Endothelial cell of umbilical vein (primary cell): ENCODE measurements around the gene WARS2. TPM values are rescaled to one million over a fixed set of nuclear protein-coding genes. Genes with fewer than 3 reads are reported as not detected.
"Not testable (repeated sequence)": the region's sequence is repeated elsewhere in the genome, so short reads cannot be mapped to it uniquely, and the experiment has no call there.

Source experiments
- BruUV-seq: library from RNA; stranded (reverse); fragments of 400-500 nt; replicated peaks from 2 replicates; lab custom pipeline; 2021; lab: Mats Ljungman, UMichigan
- CTCF ChIA-PET: fragments of 300-600, 350-600 bp; sonication (Branson Sonifier 250); formaldehyde crosslinking; loops from one replicate; lab custom pipeline; 2021; ENCODE audit warnings: antibody characterized with exemption, inconsistent platforms; lab: Charles Lee
- POLR2A ChIA-PET: fragments of 300-600, 350-600 bp; sonication (Branson Sonifier 250); formaldehyde crosslinking; loops from one replicate; lab custom pipeline; 2021; ENCODE audit warnings: antibody characterized with exemption, inconsistent platforms; lab: Charles Lee
- DNase-seq: peaks from one replicate; pipeline ENCODE4 v3.0.0-alpha.2; 2011; ENCODE audit warnings: low read depth, low spot score
- FAIRE-seq: peaks from 2 replicates; lab custom pipeline; 2011; peaks lifted over from hg19 to GRCh38; lab: Jason Lieb, UNC
- H2AFZ ChIP-seq: 2 replicates; pipeline ENCODE4 v1.6.0; 2012; ENCODE audit warnings: low read depth, low read length, control low read depth, inconsistent platforms
- H3K27ac ChIP-seq: 2 replicates; pipeline ENCODE4 v1.5.1; 2011; ENCODE audit warnings: low read depth, mild to moderate bottlenecking, control low read depth, low read length, moderate library complexity; ENCODE audit not compliant: insufficient read depth
- H3K27me3 ChIP-seq, 2 experiments: 2 replicates each; pipeline versions ENCODE4 v1.6.0 to v1.6.1; 2011; ENCODE audit warnings: low read length in 2 of 2, mixed read lengths in 1 of 2; ENCODE audit not compliant: control insufficient read depth in 2 of 2, insufficient read depth in 2 of 2
- H3K36me3 ChIP-seq, 2 experiments: 2 replicates in 1 of 2; 3 replicates in 1 of 2; pipeline ENCODE4 v1.5.1; 2011; ENCODE audit warnings: low read length in 2 of 2, mild to moderate bottlenecking in 1 of 2, moderate library complexity in 1 of 2; ENCODE audit not compliant: control insufficient read depth in 2 of 2, insufficient read depth in 2 of 2; ENCODE audit errors: extremely low read depth in 1 of 2
- H3K4me1 ChIP-seq: 3 replicates; pipeline ENCODE4 v1.5.1; 2011; ENCODE audit warnings: mild to moderate bottlenecking, low read length; ENCODE audit not compliant: control insufficient read depth, insufficient read depth; ENCODE audit errors: extremely low read depth
- H3K4me2 ChIP-seq: 2 replicates; pipeline ENCODE4 v1.6.1; 2011; ENCODE audit warnings: low read length, control low read depth, mixed read lengths; ENCODE audit not compliant: insufficient read depth
- H3K4me3 ChIP-seq, 3 experiments: fragments of 200-600 bp in 1 of 3; sonication (generic), shearing (Covaris generic) in 1 of 3; replicated peaks in 1 of 3; 2 replicates each; pipeline ENCODE4 v1.5.1; 2011 to 2016; ENCODE audit warnings: control low read depth in 3 of 3, low read length in 3 of 3, mild to moderate bottlenecking in 2 of 3, inconsistent platforms in 1 of 3, low read depth in 1 of 3, moderate library complexity in 1 of 3; ENCODE audit not compliant: insufficient read depth in 1 of 3
- H3K79me2 ChIP-seq: 2 replicates; pipeline ENCODE4 v1.6.0; 2012; ENCODE audit warnings: low read length, inconsistent platforms; ENCODE audit not compliant: control insufficient read depth, insufficient read depth
- H3K9ac ChIP-seq: replicated peaks from 2 replicates; pipeline ENCODE3; 2011; ENCODE audit warnings: low read length, control low read depth; ENCODE audit not compliant: insufficient read depth; ENCODE audit errors: extremely low read depth
- H3K9me1 ChIP-seq: replicated peaks from 3 replicates; pipeline ENCODE4 v1.6.0; 2011; ENCODE audit warnings: mild to moderate bottlenecking, low read length; ENCODE audit not compliant: control insufficient read depth, insufficient read depth; ENCODE audit errors: extremely low read depth
- H3K9me3 ChIP-seq: replicated peaks from 2 replicates; pipeline ENCODE4 v1.5.1; 2012; ENCODE audit warnings: low read length, inconsistent platforms; ENCODE audit not compliant: control insufficient read depth, insufficient read depth
- H4K20me1 ChIP-seq: replicated peaks from 2 replicates; pipeline ENCODE3; 2011; ENCODE audit warnings: mild to moderate bottlenecking, low read length; ENCODE audit not compliant: control insufficient read depth, insufficient read depth; ENCODE audit errors: extremely low read depth
- EZH2 ChIP-seq: IDR thresholded peaks from 2 replicates; pipeline ENCODE4 v1.6.1; 2012; ENCODE audit warnings: borderline replicate concordance, low read depth, mild to moderate bottlenecking, moderate library complexity, low read length, inconsistent platforms; ENCODE audit not compliant: severe bottlenecking
- MYC ChIP-seq: IDR thresholded peaks from one replicate; pipeline ENCODE4 v1.6.1; 2011; ENCODE audit warnings: mild to moderate bottlenecking, low read depth, low read length
- POLR2A ChIP-seq: IDR thresholded peaks from 2 replicates; pipeline ENCODE4 v1.6.1; 2012; ENCODE audit warnings: low read depth, mild to moderate bottlenecking, control low read depth, low read length
- POLR2AphosphoS5 ChIP-seq: IDR thresholded peaks from 2 replicates; pipeline ENCODE4 v1.6.1; 2012; ENCODE audit warnings: low read depth, mild to moderate bottlenecking, control low read depth, low read length, moderate library complexity; ENCODE audit not compliant: insufficient read depth
- dilution Hi-C: fragments of 300-500 bp; cut with MboI; formaldehyde crosslinking; loops from one replicate; pipeline ENCODE4 v1.15.0; 2019; ENCODE audit warnings: low sequenced_read_pairs; ENCODE audit not compliant: extremely low pct_ligation_motif_present
- intact Hi-C: fragments of 100-400 bp; cut with micrococcal nuclease; formaldehyde crosslinking; loops from one replicate; pipeline ENCODE4 v1.10.0; 2022
- polyA plus RNA-seq, 4 experiments: library from polyadenylated mRNA; depleted of rRNA in 3 of 4; stranded (reverse) in 3 of 4; unstranded in 1 of 4; fragments of >200 nt; gene quantifications; 2 replicates each; pipeline versions ENCODE4 v1.2.1 to v1.2.3, GENCODE V29; 2011 to 2012; ENCODE audit warnings: missing spikeins in 1 of 4
- total RNA-seq: library from RNA; stranded (reverse); gene quantifications from 2 replicates; pipeline ENCODE4 v1.2.3, GENCODE V29; 2021
- TF ChIP-seq, protein P1 (sequence below): IDR thresholded peaks from 2 replicates; pipeline ENCODE4 v1.6.1; 2011; ENCODE audit not compliant: insufficient read depth, insufficient read length
- TF ChIP-seq, protein P2 (sequence below), 2 donors: IDR thresholded peaks; 1 replicate in 1 of 2; 2 replicates in 1 of 2; pipeline ENCODE4 v1.5.1; 2011; ENCODE audit warnings: low read length in 2 of 2, mild to moderate bottlenecking in 2 of 2, moderate library complexity in 2 of 2, control low read depth in 1 of 2, inconsistent platforms in 1 of 2, low read depth in 1 of 2; ENCODE audit not compliant: insufficient read depth in 1 of 2; ENCODE audit errors: extremely low read depth in 1 of 2

The WARS2 gene
- total and polyA plus RNA-seq, 2 donors (not counting 3 experiments of a cell fraction or from before 2014, with no cell fraction given) = 5.9 to 11.8 TPM

DNA sequence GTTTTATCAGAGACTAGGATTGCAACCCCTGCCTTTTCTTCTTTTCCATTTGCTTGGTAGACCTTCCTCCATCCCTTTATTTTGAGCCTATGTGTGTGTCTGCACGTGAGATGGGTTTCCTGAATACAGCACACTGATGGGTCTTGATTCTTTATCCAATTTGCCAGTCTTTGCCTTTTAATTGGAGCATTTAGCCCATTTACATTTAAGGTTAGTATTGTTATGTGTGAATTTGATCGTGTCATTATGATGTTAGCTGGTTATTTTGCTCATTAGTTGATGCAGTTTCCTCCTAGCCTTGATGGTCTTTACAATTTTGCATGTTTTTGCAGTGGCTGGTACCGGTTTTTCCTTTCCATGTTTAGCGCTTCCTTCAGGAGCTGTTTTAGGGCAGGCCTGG is 14.6 kb upstream of the WARS2 start:
- FAIRE-seq, CTCF ChIA-PET, BruUV-seq: not testable (repeated sequence)

DNA sequence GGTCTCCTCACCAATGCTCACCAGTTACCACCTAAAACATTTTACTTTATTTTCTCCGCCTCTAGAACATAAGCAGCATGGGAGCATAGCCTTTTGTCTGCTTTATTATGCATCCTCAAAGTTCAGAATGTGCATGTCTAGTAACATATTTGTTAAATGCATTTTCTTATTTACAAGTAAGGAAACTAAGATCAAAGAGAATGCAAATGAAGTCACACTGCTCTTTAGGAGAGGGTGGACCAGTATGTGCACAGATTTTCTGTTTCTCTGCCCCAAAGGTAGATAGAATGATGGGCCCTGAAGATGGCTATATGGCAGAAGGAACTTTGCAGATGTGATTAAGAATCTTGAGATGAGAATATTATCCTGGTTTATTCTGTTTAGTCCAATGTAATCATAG is 9.7 kb upstream of the WARS2 start:
- FAIRE-seq (no peak), DNase-seq (no peak)
- no peaks in the 10 kb centered on the region for H3K27me3 ChIP-seq
- intact Hi-C loops = no loop called here
- no peak overlapping the region for H3K4me2 ChIP-seq
- no peaks in the 10 kb centered on the region for H4K20me1 ChIP-seq
- H3K9ac ChIP-seq = no peak overlapping the region
- CTCF ChIA-PET = no interaction called here
- TF ChIP-seq POLR2A = no peak
- no peak for TF ChIP-seq POLR2AphosphoS5
- no peak for TF ChIP-seq MYC
- TF ChIP-seq, protein P1, sequence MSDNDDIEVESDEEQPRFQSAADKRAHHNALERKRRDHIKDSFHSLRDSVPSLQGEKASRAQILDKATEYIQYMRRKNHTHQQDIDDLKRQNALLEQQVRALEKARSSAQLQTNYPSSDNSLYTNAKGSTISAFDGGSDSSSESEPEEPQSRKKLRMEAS = no peak
- TF ChIP-seq, protein P2, sequence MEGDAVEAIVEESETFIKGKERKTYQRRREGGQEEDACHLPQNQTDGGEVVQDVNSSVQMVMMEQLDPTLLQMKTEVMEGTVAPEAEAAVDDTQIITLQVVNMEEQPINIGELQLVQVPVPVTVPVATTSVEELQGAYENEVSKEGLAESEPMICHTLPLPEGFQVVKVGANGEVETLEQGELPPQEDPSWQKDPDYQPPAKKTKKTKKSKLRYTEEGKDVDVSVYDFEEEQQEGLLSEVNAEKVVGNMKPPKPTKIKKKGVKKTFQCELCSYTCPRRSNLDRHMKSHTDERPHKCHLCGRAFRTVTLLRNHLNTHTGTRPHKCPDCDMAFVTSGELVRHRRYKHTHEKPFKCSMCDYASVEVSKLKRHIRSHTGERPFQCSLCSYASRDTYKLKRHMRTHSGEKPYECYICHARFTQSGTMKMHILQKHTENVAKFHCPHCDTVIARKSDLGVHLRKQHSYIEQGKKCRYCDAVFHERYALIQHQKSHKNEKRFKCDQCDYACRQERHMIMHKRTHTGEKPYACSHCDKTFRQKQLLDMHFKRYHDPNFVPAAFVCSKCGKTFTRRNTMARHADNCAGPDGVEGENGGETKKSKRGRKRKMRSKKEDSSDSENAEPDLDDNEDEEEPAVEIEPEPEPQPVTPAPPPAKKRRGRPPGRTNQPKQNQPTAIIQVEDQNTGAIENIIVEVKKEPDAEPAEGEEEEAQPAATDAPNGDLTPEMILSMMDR (IDR thresholded peaks at IDR 0.05; ENCODE audit: extremely low read depth in 1 of 2, insufficient read depth in 1 of 2, low read depth in 1 of 2, low read length in 2 of 2) = no peak
- no peak for TF ChIP-seq EZH2
- no peak overlapping the region for H3K27ac ChIP-seq
- no peak overlapping the region for H3K4me3 ChIP-seq
- BruUV-seq = no TSS peak
- POLR2A ChIA-PET = no interaction called here
- no peaks in the 10 kb centered on the region for H3K36me3 ChIP-seq
- H3K9me1 ChIP-seq = no peaks in the 10 kb centered on the region
- H3K9me3 ChIP-seq = no peaks in the 10 kb centered on the region
- H3K4me1 ChIP-seq = no peaks in the 10 kb centered on the region
- no peak overlapping the region for H2AFZ ChIP-seq
- dilution Hi-C loops = no loop called here
- no peaks in the 10 kb centered on the region for H3K79me2 ChIP-seq

More for the DNA sequence above, 14.6 kb upstream of the WARS2 start:
- H3K4me3 ChIP-seq, H3K36me3 ChIP-seq, H3K9me1 ChIP-seq, H3K79me2 ChIP-seq, H3K27ac ChIP-seq, H3K4me1 ChIP-seq, intact Hi-C loops, H3K27me3 ChIP-seq, DNase-seq, dilution Hi-C loops, POLR2A ChIA-PET, H3K9me3 ChIP-seq, H4K20me1 ChIP-seq, H2AFZ ChIP-seq, H3K4me2 ChIP-seq, H3K9ac ChIP-seq: not testable (repeated sequence)
